Activated CD4-positive, alpha-beta T cell treated with anti-CD3 and anti-CD28 coated beads for 36 hours (primary cell): Measurements from ENCODE around the gene WFDC13. TPM values are rescaled to one million over a fixed set of nuclear protein-coding genes. Genes with fewer than 3 reads are reported as not detected.

ENCODE experiments used
- microRNA-seq: library from miRNA; unstranded; fragments of <30 nt; microRNA quantifications from one replicate; pipeline ENCODE4 v1.2.0, GENCODE V29; 2021; ENCODE audit warnings: borderline replicate concordance
- total RNA-seq, 2 experiments: library from RNA; stranded (reverse); gene quantifications; one replicate each; pipeline ENCODE4 v1.2.3, GENCODE V29; 2021

Gene WFDC13
- total RNA-seq, 2 experiments from 2014 or later, result not detected

Small RNA genes lying within 50 kb of the gene (microRNA-seq; reads per million reads assigned to microRNA genes)
- not detected for gene MIR3617

Other genes with a start within 250 kb of the WFDC13 start
- under 1 TPM; 0.56 to 0.66 TPM for gene WFDC2, start 232.3 kb upstream of the WFDC13 start, total RNA-seq
- gene SPINT3, start 186.4 kb upstream of the WFDC13 start, total RNA-seq, result not detected
- gene WFDC6, start 162.6 kb upstream of the WFDC13 start, total RNA-seq, result not detected
- gene EPPIN, start 154.6 kb upstream of the WFDC13 start, total RNA-seq, result not detected
- not detected for gene WFDC8, start 122.8 kb upstream of the WFDC13 start, total RNA-seq
- gene WFDC10A, start 72.3 kb upstream of the WFDC13 start, total RNA-seq, result not detected
- not detected for gene WFDC9, start 70.8 kb upstream of the WFDC13 start, total RNA-seq
- not detected for gene WFDC11, start 31.8 kb upstream of the WFDC13 start, total RNA-seq
- gene WFDC10B, start 3.0 kb downstream of the WFDC13 start, total RNA-seq, result not detected
- not detected for gene SPINT4, start 20.3 kb downstream of the WFDC13 start, total RNA-seq
- not detected for gene WFDC3, start 89.8 kb downstream of the WFDC13 start, total RNA-seq
- 10 to 100 TPM; 25.0 to 25.2 TPM for gene DNTTIP1, start 89.9 kb downstream of the WFDC13 start, total RNA-seq
- gene UBE2C, start 110.6 kb downstream of the WFDC13 start, total RNA-seq, result 100 to 1,000 TPM; 175 to 230 TPM
- not detected for gene TNNC2, start 125.3 kb downstream of the WFDC13 start, total RNA-seq
- 1 to 10 TPM; 1.2 to 1.4 TPM for gene SNX21, start 131.8 kb downstream of the WFDC13 start, total RNA-seq
- gene ACOT8, start 155.4 kb downstream of the WFDC13 start, total RNA-seq, result 10 to 100 TPM; 21.9 to 22.6 TPM
- 1 to 10 TPM; 4.2 to 4.8 TPM for gene ZSWIM3, start 155.6 kb downstream of the WFDC13 start, total RNA-seq
- 10 to 100 TPM in 1 of 2 experiments, 1 to 10 TPM in 1; 9.4 to 10.7 TPM for gene ZSWIM1, start 179.2 kb downstream of the WFDC13 start, total RNA-seq
- 1 to 10 TPM in 1 of 2 experiments, under 1 TPM in 1; 0.66 to 1.0 TPM for gene SPATA25, start 185.6 kb downstream of the WFDC13 start, total RNA-seq
- gene NEURL2, start 189.2 kb downstream of the WFDC13 start, total RNA-seq, result 1 to 10 TPM; 1.2 to 1.9 TPM
- 10 to 100 TPM; 36.4 to 45.6 TPM for gene CTSA, start 189.3 kb downstream of the WFDC13 start, total RNA-seq
- 1 to 10 TPM; 5.6 to 7.0 TPM for gene PLTP, start 210.1 kb downstream of the WFDC13 start, total RNA-seq
- 10 to 100 TPM; 24.0 to 27.4 TPM for gene PCIF1, start 232.6 kb downstream of the WFDC13 start, total RNA-seq